ENCODE results near the gene MTFMT. TPM values are rescaled to one million over a fixed set of nuclear protein-coding genes. Genes with fewer than 3 reads are reported as not detected.

MTFMT gene
- total RNA-seq, 4 donors from 2014 or later = 9.8 to 40.5 (median 31.0) TPM

GRCh38 chr15:65040461-65040860, 11.0 kb upstream of the MTFMT start:
- Histone ChIP-seq H3K36me3 (no peaks in the 10 kb centered on the region), H3K4me3 (no peak overlapping the region), H3K9me3 (no peaks in the 10 kb centered on the region), H3K27ac (no peak overlapping the region), H3K27me3 (no peaks in the 10 kb centered on the region), H3K4me1 (peaks cover 7 to 53% (median 38%) of the 10 kb centered on the region in 4 donors)
- in situ Hi-C loops (cut with MboI; ENCODE audit: low pct_ligation_motif_present in 1 of 4, low pct_unique_long_range_greater_than_20kb in 1 of 4, low sequenced_read_pairs in 3 of 4) = loop anchor here in 3 of 4 donors (25.0 kb wide), 1 partner anchor 247 kb away; the partner anchor contains the start of genes PARP16 (in 3 of the 3) and RNU5A-1 (in 3 of the 3)
- intact Hi-C loops (cut with DNase I; ENCODE audit: low total_unique reads) = no loop called here
- 77 to 93% methylated on average over 6 of the region's 6 CpGs for WGBS, 2 donors (ENCODE audit: low coverage in 1 of 2)
- no peak for DNase-seq
- TF ChIP-seq POLR2A (IDR thresholded peaks at IDR 0.05) = no peak
- no peak for TF ChIP-seq EP300 (IDR thresholded peaks at IDR 0.05; ENCODE audit: low read depth)
- TF ChIP-seq POLR2AphosphoS5 (IDR thresholded peaks at IDR 0.05) = no peak
- TF ChIP-seq CTCF (IDR thresholded peaks at IDR 0.05) = no peak

DNA sequence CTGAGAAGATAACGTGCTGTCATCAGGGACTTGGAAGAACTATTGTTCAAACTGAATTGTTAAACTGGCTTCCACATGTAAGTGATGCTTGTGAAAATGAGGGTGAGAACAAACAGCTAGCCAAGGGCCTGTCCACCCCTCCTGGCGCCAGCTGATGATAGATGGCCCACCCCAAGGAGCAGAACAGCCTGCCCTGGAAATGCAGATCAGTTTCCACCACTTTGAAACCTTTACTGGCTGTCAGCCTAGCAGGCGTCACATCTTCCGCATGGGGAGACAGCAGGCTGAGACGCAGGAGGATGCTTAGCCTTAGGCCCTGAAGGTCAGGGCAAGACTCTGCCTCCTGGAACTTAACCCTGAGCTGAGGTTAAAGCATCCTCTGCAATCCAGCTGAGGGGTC, 9.4 kb upstream of the MTFMT start:
- no peak for DNase-seq
- no peak overlapping the region for H3K4me3 ChIP-seq
- 29 to 81% methylated on average over 1 to 5 of the region's 5 CpGs for WGBS, 2 donors (ENCODE audit: low coverage in 1 of 2)
- H3K27me3 ChIP-seq = no peaks in the 10 kb centered on the region
- no peak for TF ChIP-seq EP300 (IDR thresholded peaks at IDR 0.05; ENCODE audit: low read depth)
- no peak for TF ChIP-seq POLR2AphosphoS5 (IDR thresholded peaks at IDR 0.05)
- TF ChIP-seq CTCF (IDR thresholded peaks at IDR 0.05) = no peak
- TF ChIP-seq POLR2A (IDR thresholded peaks at IDR 0.05) = no peak
- no peaks in the 10 kb centered on the region for H3K36me3 ChIP-seq
- H3K4me1 ChIP-seq = peaks cover 7 to 39% (median 24%) of the 10 kb centered on the region in 4 donors
- H3K27ac ChIP-seq = no peak overlapping the region
- no peaks in the 10 kb centered on the region for H3K9me3 ChIP-seq
- intact Hi-C loops (cut with DNase I; ENCODE audit: low total_unique reads) = no loop called here
- in situ Hi-C loops (cut with MboI; ENCODE audit: low pct_ligation_motif_present in 1 of 4, low pct_unique_long_range_greater_than_20kb in 1 of 4, low sequenced_read_pairs in 3 of 4) = loop anchor here in 3 of 4 donors (10.0 to 25.0 kb wide), 3 partner anchors 46 to 248 kb away; partner anchors contain the start of genes PARP16 (in 3 of the 3) and RNU5A-1 (in 3 of the 3)

DNA sequence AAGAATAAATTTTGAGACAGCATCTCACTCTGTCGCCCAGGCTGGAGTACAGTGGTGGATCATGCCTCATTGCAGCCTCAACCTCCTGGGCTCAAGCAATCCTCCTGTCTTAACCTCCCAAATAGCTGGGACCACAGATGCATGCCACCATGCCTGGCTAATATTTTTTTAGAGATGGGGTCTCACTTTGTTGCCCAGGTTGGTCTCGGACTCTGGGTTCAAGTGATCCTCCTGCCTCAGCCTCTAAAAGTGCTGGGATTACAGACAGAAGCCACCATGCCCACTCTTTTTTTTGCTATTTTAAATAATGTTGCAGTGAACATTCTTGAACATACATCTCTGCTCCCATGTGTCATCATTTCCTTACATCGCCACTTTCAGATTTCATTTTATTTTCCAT, 9.0 kb upstream of the MTFMT start:
- in situ Hi-C loops (cut with MboI; ENCODE audit: low pct_ligation_motif_present in 1 of 4, low pct_unique_long_range_greater_than_20kb in 1 of 4, low sequenced_read_pairs in 3 of 4) = loop anchor here in 3 of 4 donors (10.0 to 25.0 kb wide), 3 partner anchors 46 to 249 kb away; partner anchors contain the start of genes PARP16 (in 3 of the 3) and RNU5A-1 (in 3 of the 3)
- Histone ChIP-seq H3K9me3 (no peaks in the 10 kb centered on the region), H3K4me3 (no peak overlapping the region), H3K27me3 (no peaks in the 10 kb centered on the region), H3K36me3 (no peaks in the 10 kb centered on the region), H3K4me1 (peaks cover 7 to 39% (median 22%) of the 10 kb centered on the region in 4 donors), H3K27ac (no peak overlapping the region)
- intact Hi-C loops (cut with DNase I; ENCODE audit: low total_unique reads) = no loop called here
- DNase-seq = no peak
- TF ChIP-seq EP300 (IDR thresholded peaks at IDR 0.05; ENCODE audit: low read depth) (no peak), POLR2AphosphoS5 (IDR thresholded peaks at IDR 0.05) (no peak), POLR2A (IDR thresholded peaks at IDR 0.05) (no peak), CTCF (IDR thresholded peaks at IDR 0.05) (no peak)
- 97 to 100% methylated on average over 1 to 3 of the region's 3 CpGs for WGBS, 2 donors (ENCODE audit: low coverage in 1 of 2)

DNA sequence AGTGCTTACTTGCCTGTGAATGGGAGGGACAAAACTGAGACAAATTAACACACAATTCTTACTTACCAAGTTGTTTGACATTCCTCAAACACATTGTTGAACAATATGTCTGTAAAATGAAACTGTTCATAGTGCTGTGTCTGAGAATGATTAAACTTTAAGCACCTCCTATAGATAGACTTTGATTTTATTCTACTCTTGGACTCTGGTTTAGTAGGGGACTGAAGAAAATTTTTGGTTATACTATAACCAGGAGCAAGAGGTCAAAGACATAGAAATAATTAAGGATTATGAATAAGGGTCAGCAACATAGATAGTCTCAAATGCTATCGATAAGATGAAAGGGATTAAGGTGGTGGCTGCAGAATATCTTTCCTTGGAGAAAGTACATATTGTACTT, 7.9 kb upstream of the MTFMT start:
- DNase-seq = no peak
- Histone ChIP-seq H3K27me3 (no peaks in the 10 kb centered on the region), H3K9me3 (no peaks in the 10 kb centered on the region), H3K36me3 (no peaks in the 10 kb centered on the region), H3K27ac (peak overlapping the region; percentile 51 to 69 (median 58)), H3K4me3 (no peak overlapping the region), H3K4me1 (peaks cover 2 to 36% (median 15%) of the 10 kb centered on the region in 4 donors)
- 42 to 44% methylated on average over 1 of the region's 1 CpG for WGBS, 2 donors (ENCODE audit: low coverage in 1 of 2)
- no peak for TF ChIP-seq POLR2A (IDR thresholded peaks at IDR 0.05)
- no peak for TF ChIP-seq EP300 (IDR thresholded peaks at IDR 0.05; ENCODE audit: low read depth)
- TF ChIP-seq POLR2AphosphoS5 (IDR thresholded peaks at IDR 0.05) = no peak
- no peak for TF ChIP-seq CTCF (IDR thresholded peaks at IDR 0.05)
- in situ Hi-C loops (cut with MboI; ENCODE audit: low pct_ligation_motif_present in 1 of 4, low pct_unique_long_range_greater_than_20kb in 1 of 4, low sequenced_read_pairs in 3 of 4) (loop anchor here in 3 of 4 donors (10.0 to 25.0 kb wide), 3 partner anchors 47 to 250 kb away; partner anchors contain the start of genes PARP16 (in 3 of the 3) and RNU5A-1 (in 3 of the 3)), intact Hi-C loops (cut with DNase I; ENCODE audit: low total_unique reads) (no loop called here)
